ENCODE measurements around the gene UQCR11.

GRCh38 chr19:1551068-1552040 lies 53.9 kb downstream of the UQCR11 start:
- TF ChIP-seq GATA2 (IDR thresholded peaks at IDR 0.05; ENCODE audit: low read depth, low read length): no peak
- no peak for TF ChIP-seq GATA3 (IDR thresholded peaks at IDR 0.05; ENCODE audit: low read depth, low read length)
